GM04503 (cell line): Measurements from ENCODE around the gene BEGAIN.

Source experiments
- DNase-seq: peaks from one replicate; pipeline ENCODE4 v3.0.0-alpha.2; 2012; ENCODE audit warnings: low read depth

BEGAIN gene

DNA sequence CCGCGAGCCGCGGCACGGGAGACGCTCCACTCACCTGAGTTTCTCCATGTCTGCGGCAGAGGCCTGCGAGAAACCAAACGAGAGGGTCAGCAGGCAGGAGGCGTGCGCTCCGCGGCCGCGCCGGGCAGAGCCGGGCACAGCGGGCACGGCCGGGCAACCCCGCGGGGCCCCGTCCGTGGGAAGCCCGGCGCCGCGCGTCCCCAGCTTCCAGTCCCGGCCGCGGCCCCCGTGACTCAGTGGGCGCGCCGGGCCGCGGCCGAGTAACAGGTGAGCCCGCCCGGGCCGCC, 19.4 kb downstream of the BEGAIN start:
- no peak for DNase-seq

DNA sequence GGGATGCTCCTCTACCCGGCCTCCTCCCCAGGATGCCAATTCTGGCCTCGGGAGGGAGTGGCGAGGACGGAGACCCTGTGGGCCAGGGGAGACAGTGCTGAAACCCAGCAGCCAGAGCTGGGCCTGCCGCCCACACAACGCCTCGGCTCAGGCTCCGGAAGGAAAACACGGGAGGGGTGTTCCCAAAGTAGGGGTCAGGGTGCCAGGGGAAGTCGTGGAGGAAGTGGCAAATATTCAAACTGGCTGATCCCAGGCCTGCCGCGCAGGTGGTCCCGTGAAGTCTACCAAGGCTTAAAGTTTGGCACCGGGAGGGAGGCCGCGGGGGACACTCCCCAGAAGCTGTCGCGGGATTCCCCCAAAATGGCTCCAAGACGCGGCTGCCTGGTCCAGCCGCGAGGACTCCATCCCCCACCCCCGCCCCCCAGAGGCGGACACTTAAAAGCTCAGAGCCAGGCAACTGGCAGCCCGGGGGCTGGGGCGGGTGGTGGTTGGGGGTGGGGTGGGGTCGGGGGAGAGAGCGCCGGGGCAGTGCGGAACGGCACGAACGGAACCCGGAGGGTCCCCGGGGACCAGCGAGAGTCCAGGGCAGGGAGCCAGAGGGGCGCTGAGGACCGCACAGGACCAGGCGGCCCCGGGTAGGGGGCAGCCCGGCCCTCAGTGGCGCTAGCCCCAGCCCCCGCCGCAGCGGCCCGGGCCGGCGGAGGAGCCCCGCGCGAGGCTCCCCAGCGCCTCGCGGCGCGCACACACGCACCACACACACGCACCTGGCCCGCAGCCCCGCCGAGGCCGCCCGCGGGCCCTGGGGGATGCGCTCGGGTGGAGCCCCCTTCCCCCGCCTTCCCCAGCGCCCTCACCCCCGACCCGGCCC, 20.0 kb downstream of the BEGAIN start:
- DNase-seq: no peak

DNA sequence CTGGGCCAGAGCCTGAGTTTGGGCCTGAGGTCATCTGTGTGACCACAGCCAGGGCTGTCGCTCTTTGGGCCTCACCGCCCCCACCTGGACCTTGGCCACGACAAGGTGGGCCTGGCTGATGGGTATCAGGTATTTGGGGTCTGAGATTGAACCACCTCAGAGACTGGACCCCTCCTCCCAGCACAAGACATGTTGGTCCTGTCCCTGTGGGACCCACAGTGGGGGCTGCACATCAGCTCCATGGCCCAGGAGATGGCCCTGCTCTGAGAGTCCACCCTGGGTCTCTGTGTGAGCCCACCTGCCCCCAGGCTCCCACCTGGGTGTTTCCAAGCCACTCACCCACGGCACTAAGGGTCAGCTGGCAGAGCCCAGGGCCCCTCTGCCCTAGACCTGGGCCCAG, 20.6 kb downstream of the BEGAIN start:
- no peak for DNase-seq

DNA sequence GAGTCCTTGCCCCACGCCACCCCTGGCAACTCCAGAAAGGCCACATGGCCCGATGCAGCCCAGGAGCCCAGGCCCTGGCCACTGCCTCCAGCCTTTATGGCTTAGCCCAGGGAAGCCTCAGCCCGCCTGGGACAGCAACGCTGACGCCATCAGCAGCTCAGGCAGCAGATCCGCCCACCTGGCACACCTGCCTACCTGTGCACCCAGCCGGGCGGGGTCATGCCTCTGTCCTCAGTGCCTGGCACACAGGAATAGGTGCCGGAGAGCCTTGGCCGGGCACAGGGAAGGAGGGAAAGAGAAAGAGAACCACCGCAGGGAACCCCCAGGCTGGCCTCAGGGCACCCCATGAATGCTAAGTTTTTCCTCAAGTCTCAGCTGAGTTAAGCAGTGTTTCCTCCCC, 21.1 kb downstream of the BEGAIN start:
- no peak for DNase-seq

DNA sequence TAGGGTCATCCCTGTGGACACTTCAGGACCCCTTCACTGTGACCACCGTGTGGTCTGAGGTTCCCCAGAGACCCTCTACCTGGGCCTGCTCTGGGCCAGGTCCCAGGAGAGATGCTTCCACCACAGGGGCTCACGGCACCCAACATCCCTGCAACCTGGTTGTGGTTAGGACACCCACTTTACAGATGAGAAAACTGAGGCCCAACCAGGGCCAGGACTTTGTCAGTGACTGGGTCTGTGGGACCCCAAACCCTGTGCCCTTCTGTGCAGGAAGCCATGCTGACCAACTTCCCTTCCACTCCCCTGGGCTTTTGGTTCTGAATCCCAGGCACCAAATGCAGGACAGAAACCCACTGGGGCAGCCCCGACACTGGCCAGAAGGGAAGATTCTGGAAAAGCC, 21.6 kb downstream of the BEGAIN start:
- no peak for DNase-seq

DNA sequence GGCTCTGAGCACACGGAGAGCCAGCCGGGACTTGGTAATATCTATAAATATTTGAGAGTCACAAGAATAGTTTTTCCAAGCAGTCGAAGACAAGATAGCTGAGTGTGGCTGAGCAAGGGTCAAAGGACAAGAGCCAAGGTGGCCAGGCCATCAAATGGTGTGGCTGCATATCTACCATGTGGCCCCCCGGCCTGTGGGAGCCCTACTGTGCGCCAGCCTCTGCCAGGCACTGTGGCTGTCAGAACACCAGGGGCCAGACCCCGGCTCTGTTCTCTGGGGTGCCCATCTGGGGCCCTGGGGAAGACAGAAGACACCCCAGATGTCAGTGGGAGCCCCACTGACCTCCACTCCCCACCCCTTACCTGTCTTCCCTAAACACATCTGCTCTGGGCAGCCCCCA, 22.7 kb downstream of the BEGAIN start:
- no peak for DNase-seq

DNA sequence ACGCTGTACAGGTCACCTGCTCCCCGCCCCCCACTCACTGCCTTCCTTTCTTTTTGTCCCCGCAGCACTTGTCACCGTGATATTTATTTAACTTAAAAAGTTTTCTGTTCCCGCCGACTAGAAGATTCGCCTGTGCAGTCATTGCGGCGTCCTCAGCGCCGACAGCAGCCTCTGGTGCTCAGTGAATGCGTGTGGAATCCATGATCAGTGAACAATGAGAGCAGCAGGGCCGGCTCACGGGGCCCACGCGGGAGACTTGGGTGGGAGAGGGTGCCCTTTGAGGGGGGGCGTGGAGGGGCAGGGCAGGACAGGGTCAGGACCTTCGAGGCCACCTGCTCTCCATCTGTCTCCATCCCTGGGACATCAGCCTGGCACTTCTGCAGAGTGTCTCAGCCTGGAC, 24.5 kb downstream of the BEGAIN start:
- DNase-seq: no peak

DNA sequence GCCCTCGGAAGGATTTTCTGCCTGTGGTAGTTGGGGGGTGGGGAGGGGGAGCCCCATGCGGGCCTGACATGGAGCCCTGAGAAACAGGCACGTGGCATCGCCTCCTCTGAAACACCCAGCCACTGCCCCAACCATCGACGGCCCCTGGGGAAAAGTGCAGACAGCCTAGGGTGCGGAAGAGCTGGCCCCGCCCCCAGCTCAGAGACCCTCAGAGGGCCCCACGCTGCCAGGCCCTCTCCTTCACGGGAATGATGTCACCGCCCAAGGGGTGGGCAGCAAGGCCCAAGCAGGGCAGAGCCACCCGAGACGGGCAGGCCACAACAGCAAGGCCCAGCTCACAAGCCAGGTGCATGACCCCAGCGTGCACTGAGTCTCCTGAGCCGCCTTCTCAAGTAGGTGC, 26.2 kb downstream of the BEGAIN start:
- no peak for DNase-seq

GRCh38 chr14:100560471-100560870, 26.7 kb downstream of the BEGAIN start:
- DNase-seq: no peak

- DNase-seq: no peak
These were observed 27.8 kb downstream of the BEGAIN start for GRCh38 chr14:100559455-100559854.

DNA sequence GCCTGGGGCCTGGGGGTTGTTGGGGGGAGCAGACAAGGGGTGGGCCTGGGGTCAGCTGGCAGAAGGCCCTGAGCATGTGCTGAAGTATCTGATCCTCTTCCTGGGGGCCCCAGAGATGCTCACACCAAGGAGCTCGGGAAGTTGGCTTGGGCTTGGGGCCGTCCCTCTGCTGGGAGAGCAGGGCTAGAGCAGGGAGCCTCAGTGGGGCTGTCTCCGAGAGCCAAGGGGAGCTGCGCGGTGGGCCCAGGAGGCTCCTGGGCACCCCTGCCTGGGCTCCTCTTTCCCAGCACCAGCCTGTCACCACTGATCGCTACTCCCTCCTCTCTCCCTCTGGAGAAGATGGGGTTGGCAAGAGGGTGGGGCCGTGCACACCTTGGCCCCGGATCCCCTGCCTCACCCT, 28.3 kb downstream of the BEGAIN start:
- DNase-seq: no peak

GRCh38 chr14:100558226-100558625, 29.0 kb downstream of the BEGAIN start:
- DNase-seq: no peak

- no peak for DNase-seq
These were observed 29.6 kb downstream of the BEGAIN start for GRCh38 chr14:100557658-100558057.

DNA sequence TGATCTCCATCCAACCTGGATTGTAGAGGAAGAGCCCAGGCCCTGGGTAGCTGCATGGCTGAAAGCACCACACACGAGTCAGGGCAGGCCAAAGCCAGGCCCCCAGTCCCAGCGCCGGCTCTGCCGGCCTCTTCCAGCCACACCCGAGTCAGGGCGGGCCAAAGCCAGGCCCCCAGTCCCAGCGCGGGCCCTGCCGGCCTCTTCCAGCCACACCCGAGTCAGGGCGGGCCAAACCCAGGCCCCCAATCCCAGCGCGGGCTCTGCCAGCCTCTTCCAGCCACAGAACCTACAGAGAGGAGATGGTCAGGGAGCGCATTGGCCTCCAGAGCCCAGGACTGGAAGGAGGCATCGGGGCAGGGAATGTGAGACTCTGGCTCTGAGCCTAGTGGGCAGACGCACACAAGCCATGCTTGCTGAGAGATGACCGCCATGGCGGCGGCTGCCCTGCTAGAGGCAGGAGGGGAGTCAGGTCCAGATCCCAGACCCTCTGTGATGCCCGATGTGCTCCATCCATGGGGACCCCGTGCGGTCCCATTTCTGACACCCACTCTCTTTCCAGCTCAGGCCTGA, 30.2 kb downstream of the BEGAIN start:
- DNase-seq: no peak

DNA sequence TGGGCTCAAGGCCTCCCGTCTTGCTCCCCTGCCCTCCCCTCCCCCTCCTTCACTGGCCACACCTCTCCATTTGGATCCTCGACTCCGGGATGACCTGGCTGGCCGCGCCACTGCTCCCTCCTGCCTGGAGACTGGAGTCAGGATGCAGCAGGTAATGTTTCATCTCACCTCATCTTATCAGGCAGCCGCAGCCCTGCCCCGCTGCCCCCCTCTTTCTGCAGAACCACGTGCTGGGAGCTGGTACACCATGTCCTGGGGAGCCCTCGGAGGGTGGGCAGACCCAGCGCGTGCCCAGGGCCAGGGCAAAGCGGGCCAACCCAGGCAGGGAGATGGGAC, 31.1 kb downstream of the BEGAIN start:
- no peak for DNase-seq

GRCh38 chr14:100555436-100556139, 31.6 kb downstream of the BEGAIN start:
- no peak for DNase-seq

GRCh38 chr14:100554696-100555320, 32.4 kb downstream of the BEGAIN start:
- DNase-seq: no peak

GRCh38 chr14:100554082-100554677, 33.0 kb downstream of the BEGAIN start:
- DNase-seq: no peak

DNA sequence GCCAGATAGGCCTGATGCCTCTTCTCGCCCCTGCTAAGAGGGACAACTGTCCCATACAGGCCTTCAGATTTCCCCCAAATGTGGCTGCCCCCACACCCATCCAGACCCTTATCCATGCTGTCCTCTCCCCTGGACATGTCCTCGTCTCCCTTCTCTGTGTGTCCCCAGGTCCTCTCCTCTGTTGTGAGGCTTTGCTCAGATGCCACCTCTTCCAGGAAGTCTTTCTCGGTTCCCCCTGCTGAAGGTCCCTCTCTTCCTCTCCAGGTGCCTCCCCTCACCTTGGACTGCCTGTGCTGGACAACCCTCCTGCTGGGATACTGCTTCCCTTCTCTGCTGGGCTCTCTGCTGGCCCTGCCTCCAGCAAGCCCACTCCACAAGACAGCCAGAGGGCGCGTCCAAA, 33.7 kb downstream of the BEGAIN start:
- DNase-seq: no peak

GRCh38 chr14:100552524-100553125, 34.6 kb downstream of the BEGAIN start:
- no peak for DNase-seq

DNA sequence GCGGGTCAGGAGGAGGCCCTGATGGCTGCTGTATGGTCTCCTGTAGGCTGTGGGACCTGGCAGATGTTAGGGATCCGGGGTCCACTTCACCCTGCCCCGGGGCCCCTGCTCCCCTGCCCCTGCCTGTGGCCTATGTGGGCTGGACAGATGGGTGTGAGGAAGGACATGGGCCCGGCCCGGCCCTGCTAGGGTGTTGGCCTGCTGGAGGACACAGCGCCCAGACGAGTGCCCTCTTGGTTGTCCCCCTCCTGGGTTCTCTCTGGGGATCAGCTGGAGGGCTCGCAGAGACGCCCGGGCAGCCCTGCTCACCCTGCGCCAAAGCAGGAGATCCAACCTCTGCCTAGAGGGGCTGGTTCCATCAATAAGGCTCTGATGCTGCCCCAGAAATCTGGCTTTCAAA, 36.2 kb downstream of the BEGAIN start:
- DNase-seq: no peak
